IPS-18c (cell line): ENCODE results near the gene OARD1.
A peak's percentile ranks its signal among the peaks of the same experiment; 100 is the strongest.
"Not testable (repeated sequence)": the region's sequence is repeated elsewhere in the genome, so short reads cannot be mapped to it uniquely, and the experiment has no call there.

Experiments used
- H3K4me3 ChIP-seq: 2 replicates; pipeline ENCODE4 v1.7.0; 2013; ENCODE audit warnings: low read depth, mild to moderate bottlenecking, low read length, moderate library complexity; ENCODE audit not compliant: insufficient read depth
- H3K9me3 ChIP-seq: one replicate; pipeline ENCODE4 v1.6.1; 2013; ENCODE audit warnings: mild to moderate bottlenecking, low read length, moderate library complexity; ENCODE audit not compliant: control insufficient read depth, insufficient read depth

The OARD1 gene

GRCh38 chr6:41071923-41072835, at the start of gene OARD1:
OARD1 (minus strand) TSS chr6:41072356; CDS start chr6:41071634, 722 bp downstream.
- Histone ChIP-seq H3K4me3 (peak within 1 kb of the TSS; percentile 98), H3K9me3 (no peaks in the 10 kb centered on the region)

GRCh38 chr6:41120058-41120457, 47.9 kb upstream of the OARD1 start:
- Histone ChIP-seq H3K4me3 (no peak overlapping the region), H3K9me3 (no peaks in the 10 kb centered on the region)

GRCh38 chr6:41119508-41119907, 47.4 kb upstream of the OARD1 start:
- Histone ChIP-seq H3K4me3 (no peak overlapping the region), H3K9me3 (no peaks in the 10 kb centered on the region)

- H3K9me3 ChIP-seq, H3K4me3 ChIP-seq: not testable (repeated sequence)
Measured at GRCh38 chr6:41115027-41115426, 42.9 kb upstream of the OARD1 start.

- Histone ChIP-seq H3K4me3 (no peak overlapping the region), H3K9me3 (no peaks in the 10 kb centered on the region)
Measured at GRCh38 chr6:41111017-41111416, 38.9 kb upstream of the OARD1 start.

GRCh38 chr6:41103847-41104246, 31.7 kb upstream of the OARD1 start:
- Histone ChIP-seq H3K9me3 (no peaks in the 10 kb centered on the region), H3K4me3 (no peak overlapping the region)

- H3K4me3 ChIP-seq = no peak overlapping the region
- no peaks in the 10 kb centered on the region for H3K9me3 ChIP-seq
Measured at GRCh38 chr6:41100871-41101287, 28.7 kb upstream of the OARD1 start.

- no peak overlapping the region for H3K4me3 ChIP-seq
- no peaks in the 10 kb centered on the region for H3K9me3 ChIP-seq
Measured at GRCh38 chr6:41098366-41098765, 26.2 kb upstream of the OARD1 start.

- H3K9me3 ChIP-seq = no peaks in the 10 kb centered on the region
- no peak overlapping the region for H3K4me3 ChIP-seq
Measured at GRCh38 chr6:41097467-41098090, 25.4 kb upstream of the OARD1 start.

- Histone ChIP-seq H3K4me3 (no peak overlapping the region), H3K9me3 (no peaks in the 10 kb centered on the region)
Measured at GRCh38 chr6:41093729-41094128, 21.6 kb upstream of the OARD1 start.

- Histone ChIP-seq H3K4me3 (no peak overlapping the region), H3K9me3 (no peaks in the 10 kb centered on the region)
Measured at GRCh38 chr6:41092421-41093140, 20.4 kb upstream of the OARD1 start.

- no peak overlapping the region for H3K4me3 ChIP-seq
- H3K9me3 ChIP-seq = no peaks in the 10 kb centered on the region
Measured at GRCh38 chr6:41090841-41091761, 18.9 kb upstream of the OARD1 start.

GRCh38 chr6:41088451-41088850, 16.3 kb upstream of the OARD1 start:
- no peaks in the 10 kb centered on the region for H3K9me3 ChIP-seq
- H3K4me3 ChIP-seq = no peak overlapping the region

GRCh38 chr6:41085182-41085581, 13.0 kb upstream of the OARD1 start:
- Histone ChIP-seq H3K9me3 (no peaks in the 10 kb centered on the region), H3K4me3 (no peak overlapping the region)

GRCh38 chr6:41083072-41083471, 10.9 kb upstream of the OARD1 start:
- Histone ChIP-seq H3K9me3 (no peaks in the 10 kb centered on the region), H3K4me3 (no peak overlapping the region)

- no peaks in the 10 kb centered on the region for H3K9me3 ChIP-seq
- no peak overlapping the region for H3K4me3 ChIP-seq
Measured at GRCh38 chr6:41080621-41081020, 8.5 kb upstream of the OARD1 start.

GRCh38 chr6:41079080-41079479, 6.9 kb upstream of the OARD1 start:
- no peaks in the 10 kb centered on the region for H3K9me3 ChIP-seq
- no peak overlapping the region for H3K4me3 ChIP-seq
